HG03103 (cell line): ENCODE measurements around the gene KCP.

Experiments used
- ATAC-seq: cut with Tn5 transposase; IDR thresholded peaks from one replicate; pipeline ENCODE4 v1.9.1; 2021; ENCODE audit warnings: low read depth; ENCODE audit not compliant: unreplicated experiment

Gene KCP

DNA sequence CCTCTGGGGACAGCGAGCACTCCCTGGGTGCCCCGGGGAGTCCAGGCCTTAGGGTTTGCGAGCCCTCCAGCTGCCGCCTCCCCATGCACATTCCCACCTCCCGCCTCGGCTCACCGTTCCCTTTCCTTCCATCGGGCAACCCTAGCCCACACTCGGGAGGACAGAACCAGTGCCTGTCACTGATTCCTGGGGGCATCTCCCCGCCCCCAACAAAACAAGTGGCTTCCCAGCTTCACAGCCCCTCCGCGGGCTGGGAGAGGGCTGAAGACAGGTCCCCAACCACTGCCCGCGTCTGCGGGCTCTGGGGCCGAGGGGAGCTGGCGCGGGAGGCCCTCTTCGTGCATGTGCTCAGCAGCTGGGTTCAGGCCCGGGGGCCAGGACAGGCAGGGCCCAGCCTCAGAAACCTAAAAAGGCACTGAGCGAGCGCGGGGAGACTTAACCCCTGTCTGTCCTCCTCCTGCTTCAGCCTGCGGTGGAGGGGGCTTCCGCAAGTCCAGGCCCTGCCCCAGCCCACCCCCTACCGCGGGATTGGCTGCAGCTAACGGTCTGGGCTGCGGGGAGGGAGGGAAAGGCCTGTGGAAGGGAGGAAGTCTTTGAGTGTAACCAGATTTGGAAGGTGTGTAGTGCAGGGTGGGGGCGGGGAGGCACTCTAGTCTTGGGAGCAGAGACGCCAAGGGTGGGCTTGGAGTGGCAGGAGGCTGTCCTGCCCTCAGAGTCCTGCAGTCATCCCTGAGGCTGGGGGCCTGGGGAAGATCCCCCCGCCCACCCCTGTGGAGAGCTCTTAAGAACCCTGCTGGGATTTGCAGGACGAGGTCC, 79.1 kb downstream of the KCP start:
- ATAC-seq = no peak

DNA sequence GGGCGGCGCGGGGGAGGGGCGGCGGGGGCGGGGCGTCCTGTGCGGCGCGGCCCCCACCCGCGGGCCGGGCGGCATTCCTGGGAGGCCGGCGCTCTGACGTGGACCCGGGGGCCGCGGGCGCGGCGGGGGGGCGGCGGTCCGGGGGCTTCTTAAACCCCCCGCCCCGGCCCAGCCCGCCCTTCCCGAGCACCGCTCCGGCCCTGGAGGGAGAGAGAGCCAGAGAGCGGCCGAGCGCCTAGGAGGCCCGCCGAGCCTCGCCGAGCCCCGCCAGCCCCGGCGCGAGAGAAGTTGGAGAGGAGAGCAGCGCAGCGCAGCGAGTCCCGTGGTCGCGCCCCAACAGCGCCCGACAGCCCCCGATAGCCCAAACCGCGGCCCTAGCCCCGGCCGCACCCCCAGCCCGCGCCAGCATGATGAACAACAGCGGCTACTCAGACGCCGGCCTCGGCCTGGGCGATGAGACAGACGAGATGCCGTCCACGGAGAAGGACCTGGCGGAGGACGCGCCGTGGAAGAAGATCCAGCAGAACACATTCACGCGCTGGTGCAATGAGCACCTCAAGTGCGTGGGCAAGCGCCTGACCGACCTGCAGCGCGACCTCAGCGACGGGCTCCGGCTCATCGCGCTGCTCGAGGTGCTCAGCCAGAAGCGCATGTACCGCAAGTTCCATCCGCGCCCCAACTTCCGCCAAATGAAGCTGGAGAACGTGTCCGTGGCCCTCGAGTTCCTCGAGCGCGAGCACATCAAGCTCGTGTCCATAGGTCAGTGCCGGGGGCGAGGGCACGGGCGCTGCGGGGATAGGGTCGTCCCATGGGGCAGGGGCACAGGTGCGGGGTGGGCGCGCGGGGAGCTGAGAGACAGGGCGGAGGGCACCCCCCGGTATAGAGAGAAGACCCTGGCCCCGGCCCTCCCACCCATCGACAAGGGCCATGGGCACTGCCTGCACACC, 80.0 kb downstream of the KCP start, which contains the start of gene FLNC:
Gene FLNC (plus strand): TSS at position 176 of the 947 bp plus-strand sequence. CDS start 232 bp downstream, at position 408.
- ATAC-seq = no peak

DNA sequence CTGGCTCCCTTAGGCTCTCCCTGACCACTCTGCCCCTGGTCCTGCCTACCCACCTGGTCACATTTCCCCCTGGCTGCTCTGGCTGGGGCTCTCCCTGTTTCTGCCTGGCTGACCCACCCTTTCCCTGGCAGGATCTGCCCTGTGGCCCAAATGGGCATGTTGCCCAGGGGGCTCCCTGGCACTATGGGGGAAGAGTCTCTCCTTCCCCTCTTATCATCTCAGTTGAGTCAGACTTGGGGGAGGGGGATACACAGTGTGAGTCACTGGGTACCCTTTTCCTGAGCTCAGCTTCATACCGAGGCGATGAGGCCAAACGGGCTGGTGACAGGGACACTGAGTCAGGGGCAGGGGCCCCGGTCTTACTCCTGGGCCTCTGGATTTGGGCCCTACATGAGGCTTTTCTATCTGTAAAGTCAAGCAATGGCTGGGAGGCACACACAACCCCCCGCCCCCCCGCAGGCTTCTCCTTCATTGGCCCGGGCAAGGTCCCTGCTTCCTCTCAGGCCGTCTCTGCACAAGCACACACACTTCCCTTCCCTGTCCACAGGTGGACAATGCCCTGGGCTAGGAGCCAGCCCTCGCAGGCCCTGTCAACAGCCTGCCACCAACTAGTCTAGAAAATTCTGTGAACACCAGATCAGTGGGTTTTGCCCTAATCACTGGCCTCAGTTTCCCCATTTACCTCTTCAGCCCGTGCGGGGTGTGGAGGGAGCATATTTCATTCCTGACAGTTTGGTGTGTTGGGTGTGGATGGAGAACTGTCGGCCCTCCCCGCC, 80.9 kb downstream of the KCP start:
- ATAC-seq = no peak

DNA sequence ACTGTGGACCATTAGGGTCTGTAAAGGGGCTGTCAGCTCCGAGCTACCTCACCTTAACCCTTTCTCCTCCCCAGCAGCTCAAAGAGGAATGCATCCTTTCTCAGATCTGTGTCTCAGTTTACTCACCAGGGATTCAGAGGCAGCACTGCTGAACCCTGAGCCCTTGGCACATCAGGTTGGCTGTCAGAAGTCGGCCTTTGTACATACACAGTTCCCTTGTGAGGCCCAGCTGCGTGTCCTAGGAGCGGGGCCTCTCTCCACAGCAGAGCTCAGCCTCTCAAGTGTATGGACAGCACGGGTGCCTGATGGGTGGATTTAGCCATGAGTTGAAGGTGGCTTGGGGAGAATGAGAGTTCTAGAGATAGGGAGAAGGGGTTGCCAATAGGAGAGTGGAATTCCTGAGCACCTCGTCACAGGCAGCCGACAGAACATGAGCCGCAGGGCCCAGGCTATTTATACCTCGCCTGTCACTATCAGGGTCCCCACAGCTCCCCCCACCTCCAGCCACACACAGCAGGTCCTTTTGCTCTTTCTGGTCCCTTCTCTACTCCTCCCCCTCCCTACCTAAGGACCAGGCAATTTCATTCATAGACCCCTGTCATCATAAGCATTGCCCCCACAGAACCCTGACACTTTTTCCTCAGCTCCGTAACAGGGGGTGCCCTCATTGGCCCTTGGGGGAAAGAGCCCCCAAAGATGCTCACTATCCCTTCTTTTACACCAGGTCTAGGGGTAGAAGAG, 82.4 kb downstream of the KCP start:
- no peak for ATAC-seq

DNA sequence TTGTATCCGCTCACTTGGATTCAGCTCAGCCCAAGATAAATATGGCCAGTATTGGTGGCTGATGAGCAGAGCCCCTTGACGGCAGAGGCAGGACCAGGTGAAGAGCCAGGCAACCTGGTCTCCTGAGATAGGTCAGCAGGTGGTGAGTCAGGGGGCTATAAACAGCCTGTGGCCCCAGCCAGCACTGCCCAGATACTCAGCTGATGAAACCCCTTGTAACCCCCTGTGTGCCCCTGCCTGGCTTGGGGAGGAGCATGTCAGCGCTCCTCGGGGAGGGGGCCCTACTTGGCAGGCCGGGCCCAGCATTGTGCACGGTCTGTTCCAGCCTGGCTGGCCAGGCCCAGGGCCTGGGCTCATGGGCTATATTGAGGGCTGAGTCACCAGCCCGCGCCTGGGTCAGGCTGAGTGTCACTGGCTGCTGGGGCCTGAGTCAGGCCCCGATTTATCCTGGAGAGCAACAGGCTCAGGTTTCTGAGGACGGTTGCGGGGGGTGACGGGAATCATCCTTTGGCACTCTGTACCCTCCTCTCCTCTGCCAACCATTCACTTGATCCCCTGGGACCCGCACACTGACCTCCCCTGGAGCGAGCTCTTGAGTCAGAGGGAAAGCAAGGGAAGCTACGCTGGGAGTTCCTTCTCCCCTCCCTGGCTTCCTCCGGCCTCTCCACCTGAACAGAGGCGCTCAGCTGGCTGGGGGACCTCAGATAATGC, 83.1 kb downstream of the KCP start:
- no peak for ATAC-seq

DNA sequence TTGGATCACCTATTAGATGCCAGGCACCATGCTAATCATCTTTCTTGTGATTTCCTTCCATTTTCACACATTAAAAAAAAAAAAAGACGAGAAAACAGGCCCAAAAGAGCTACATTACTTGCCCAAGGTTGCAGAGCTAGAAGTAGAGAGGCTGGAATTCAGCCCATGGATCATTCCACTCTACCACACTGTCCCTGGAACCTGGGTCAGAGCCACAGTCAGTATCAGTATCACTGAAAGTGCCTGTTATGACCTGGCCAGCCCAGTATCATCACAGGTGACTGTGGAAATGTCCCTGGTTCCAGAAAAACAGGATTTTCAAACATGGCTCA, 83.6 kb downstream of the KCP start:
- ATAC-seq = no peak
